Heart right ventricle (tissue), 16 donors: ENCODE data around the gene GEMIN4. TPM values are rescaled to one million over a fixed set of nuclear protein-coding genes. Genes with fewer than 3 reads are reported as not detected.
"Not testable (repeated sequence)": the region's sequence is repeated elsewhere in the genome, so short reads cannot be mapped to it uniquely, and the experiment has no call there.

Source experiments
- ATAC-seq, 8 donors: fragments of 200-7000 bp; cut with Tn5 transposase; one replicate each; pipeline ENCODE4 v1.9.1; 2020; ENCODE audit warnings: mild to moderate bottlenecking in 8 of 8, moderate library complexity in 8 of 8, moderate number of reproducible peaks in 1 of 8
- DNase-seq, 2 donors: peaks; one replicate each; pipeline ENCODE4 v3.0.0-alpha.2; 2020
- H3K27ac ChIP-seq, 10 donors: fragments of 200-600 bp; sonication (generic) in 2 of 10; one replicate each; pipeline versions ENCODE4 v1.5.0 to v1.8.0; 2020 to 2022; ENCODE audit warnings: mild to moderate bottlenecking in 3 of 10
- H3K27me3 ChIP-seq, 7 donors: fragments of 200-600 bp; one replicate each; pipeline ENCODE4 v1.8.0; 2021 to 2022; ENCODE audit warnings: mild to moderate bottlenecking in 2 of 7
- H3K36me3 ChIP-seq, 9 donors: fragments of 200-600 bp; sonication (generic) in 1 of 9; one replicate each; pipeline versions ENCODE4 v1.5.0 to v1.8.0; 2020 to 2022; ENCODE audit warnings: mild to moderate bottlenecking in 2 of 9
- H3K4me1 ChIP-seq, 9 donors: fragments of 200-600 bp; sonication (generic) in 1 of 9; one replicate each; pipeline versions ENCODE4 v1.5.0 to v1.8.0; 2020 to 2022; ENCODE audit warnings: mild to moderate bottlenecking in 4 of 9
- H3K4me3 ChIP-seq, 10 donors: fragments of 200-600 bp; sonication (generic) in 2 of 10; one replicate each; pipeline versions ENCODE4 v1.5.0 to v1.8.0; 2020 to 2022; ENCODE audit warnings: mild to moderate bottlenecking in 7 of 10, moderate library complexity in 2 of 10
- H3K9me3 ChIP-seq, 11 donors: fragments of 200-600 bp in 10 of 11; sonication (generic) in 2 of 11; one replicate each; pipeline versions ENCODE4 v1.5.0 to v1.8.0; 2013 to 2022; ENCODE audit warnings: mild to moderate bottlenecking in 2 of 11, control low read depth in 1 of 11, moderate library complexity in 1 of 11
- WGBS, 2 donors: extraction: QIAGEN DNeasy Blood & Tissue Kit; methylation state at CpG; one replicate each; pipeline ENCODE4 v1.1.7; 2013; ENCODE audit warnings: inconsistent platforms in 1 of 2; 5-methylcytosine and 5-hydroxymethylcytosine counted together
- intact Hi-C, 10 donors: fragments of 100-400 bp; cut with DNase I; formaldehyde crosslinking; loops; one replicate each; pipeline versions ENCODE4 v1.11.1 to v1.14.2; 2022
- polyA plus RNA-seq, 2 donors: library from polyadenylated mRNA; stranded (reverse); fragments of 200-250 nt; gene quantifications; one replicate each; pipeline ENCODE4 v1.2.3, GENCODE V29; 2013
- total RNA-seq, 10 donors: library from RNA; stranded (reverse); fragmentation: NEBNext Ultra II Directional in 3 of 10; extraction: Animal tissue kit (Norgen Biotek cat#: 25700) in 3 of 10; gene quantifications; one replicate each; pipeline versions ENCODE4 v1.2.1 to v1.2.4, GENCODE V29; 2021 to 2023
- TF ChIP-seq, protein P1 (sequence below), 9 donors: fragments of 200-600 bp; sonication (generic) in 2 of 9; IDR thresholded peaks; one replicate each; pipeline versions ENCODE4 v1.5.0 to v1.8.0; 2021 to 2022; ENCODE audit warnings: antibody characterized with exemption in 9 of 9, mild to moderate bottlenecking in 5 of 9, moderate library complexity in 1 of 9
- donor health status: Arrhythmogenic right ventricular cardiomyopathy.
- donor health status: ischemic (EF 13 %, LVEDD 7.1; RV severe dilation, severe dysfunction).
- donor health status: healthy with polysubstance abuse.
- donor health status: DM: no; HTN: yes; CAD: no.
- donor health status: DM: no; HTN: no; CAD: no.
- donor health status: ischemic (EF 25% LVEDD 6.9; RV normal size, moderate dysfunction).
- donor health status: ischemic (EF 25% LVEDD 5.7; RV mildly dilated, moderate dysfunction).
- donor health status: healthy.
- donor health status: DM: yes; HTN: yes; CAD: no.
- donor health status: Ischemic cardiomyopathy.
- donor health status: ischemic (EF 35%, LVEDD 5.7; RV mildly dilated, moderate dysfunction).
- donor health status: nonischemic (EF 11% LVEDD 7.7; RV severe dilation, severe dysfunction).
- donor health status: DM: yes; HTN: yes; CAD: no.
- donor health status: PGD.
- donor health status: ischemic (EF 29% LVEDD 5.4; RV normal size, mild dysfunction).
- donor health status: nonischemic (EF 23%, LVEDD 6.1; RV moderate dilation, normal function).

Gene GEMIN4
- total and polyA plus RNA-seq, 12 donors: 4.8 to 14.9 (median 11.2) TPM

DNA sequence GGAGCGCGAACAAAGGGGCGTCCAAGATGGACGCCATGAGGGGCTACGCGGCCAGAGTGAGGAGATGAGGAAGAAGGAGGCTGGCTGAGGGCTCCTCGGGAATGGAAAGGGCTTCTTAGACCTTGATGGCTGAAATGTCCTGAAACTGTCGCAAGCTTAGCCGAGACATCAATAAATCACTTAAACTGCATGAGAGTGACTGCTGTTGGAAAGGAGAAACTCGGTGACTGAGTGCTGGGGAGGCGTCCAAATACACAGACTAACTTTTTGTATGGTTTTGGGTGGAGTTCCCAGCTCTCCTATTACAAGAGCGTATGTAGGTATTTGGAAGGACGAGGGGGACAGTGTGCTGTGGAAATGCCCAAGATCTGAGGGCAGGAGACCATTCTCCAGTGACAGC is 1.4 kb upstream of the GEMIN4 start:
- DNase-seq (no peak), ATAC-seq (no peak)
- WGBS, 2 donors: 71 to 82% methylated on average over 13 of the region's 13 CpGs
- Histone ChIP-seq H3K4me1 (peaks cover 3 to 39% (median 22%) of the 10 kb centered on the region in 9 donors), H3K27me3 (no peaks in the 10 kb centered on the region), H3K9me3 (no peaks in the 10 kb centered on the region), H3K27ac (peak overlapping the region in 1 of 10 donors; percentile 32), H3K4me3 (no peak overlapping the region), H3K36me3 (peaks cover 0 to 24% (median 10%) of the 10 kb centered on the region in 9 donors)
- TF ChIP-seq, protein P1, sequence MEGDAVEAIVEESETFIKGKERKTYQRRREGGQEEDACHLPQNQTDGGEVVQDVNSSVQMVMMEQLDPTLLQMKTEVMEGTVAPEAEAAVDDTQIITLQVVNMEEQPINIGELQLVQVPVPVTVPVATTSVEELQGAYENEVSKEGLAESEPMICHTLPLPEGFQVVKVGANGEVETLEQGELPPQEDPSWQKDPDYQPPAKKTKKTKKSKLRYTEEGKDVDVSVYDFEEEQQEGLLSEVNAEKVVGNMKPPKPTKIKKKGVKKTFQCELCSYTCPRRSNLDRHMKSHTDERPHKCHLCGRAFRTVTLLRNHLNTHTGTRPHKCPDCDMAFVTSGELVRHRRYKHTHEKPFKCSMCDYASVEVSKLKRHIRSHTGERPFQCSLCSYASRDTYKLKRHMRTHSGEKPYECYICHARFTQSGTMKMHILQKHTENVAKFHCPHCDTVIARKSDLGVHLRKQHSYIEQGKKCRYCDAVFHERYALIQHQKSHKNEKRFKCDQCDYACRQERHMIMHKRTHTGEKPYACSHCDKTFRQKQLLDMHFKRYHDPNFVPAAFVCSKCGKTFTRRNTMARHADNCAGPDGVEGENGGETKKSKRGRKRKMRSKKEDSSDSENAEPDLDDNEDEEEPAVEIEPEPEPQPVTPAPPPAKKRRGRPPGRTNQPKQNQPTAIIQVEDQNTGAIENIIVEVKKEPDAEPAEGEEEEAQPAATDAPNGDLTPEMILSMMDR (IDR thresholded peaks at IDR 0.05): no peak
- intact Hi-C loops: loop anchor here in 1 of 10 donors (2.0 kb wide), 1 partner anchor 39 kb away; the partner anchor contains the start of gene VPS53

DNA sequence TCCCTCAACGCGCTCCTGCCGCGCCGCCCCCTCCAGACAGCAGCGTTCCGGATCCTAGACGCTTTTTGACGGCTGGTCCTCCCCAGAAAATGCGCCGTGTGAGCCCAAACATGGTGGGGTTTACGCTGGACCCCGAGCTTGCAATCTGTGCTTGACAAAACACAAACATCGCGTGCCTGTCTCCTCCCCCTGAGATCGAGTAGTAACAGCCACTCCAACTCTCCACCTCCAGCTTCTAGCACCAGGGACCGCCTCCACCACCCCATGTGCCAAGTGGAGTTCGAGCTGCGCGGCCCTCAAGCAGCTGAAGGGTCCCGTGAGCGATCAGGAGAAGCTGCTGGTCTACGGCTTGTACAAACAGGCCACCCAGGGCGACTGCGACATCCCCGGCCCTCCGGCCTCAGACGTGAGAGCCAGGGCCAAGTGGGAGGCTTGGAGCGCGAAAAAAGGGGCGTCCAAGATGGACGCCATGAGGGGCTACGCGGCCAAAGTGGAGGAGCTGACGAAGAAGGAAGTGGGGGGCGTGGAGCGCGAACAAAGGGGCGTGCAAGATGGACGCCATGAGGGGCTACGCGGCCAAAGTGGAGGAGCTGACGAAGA is 656 bp upstream of the GEMIN4 start:
- peak overlapping the region; percentile 71 to 98 (median 82) for H3K4me3 ChIP-seq
- no peaks in the 10 kb centered on the region for H3K9me3 ChIP-seq
- ATAC-seq (peak; percentile 70 to 83 (median 75)), DNase-seq (peak; percentile 69 to 76)
- H3K27ac ChIP-seq: peak overlapping the region; percentile 13 to 89 (median 84)
- H3K36me3 ChIP-seq: peaks cover 0 to 23% (median 10%) of the 10 kb centered on the region in 9 donors
- TF ChIP-seq, protein P1 (IDR thresholded peaks at IDR 0.05): no peak
- intact Hi-C loops: loop anchor here in 1 of 10 donors (2.0 kb wide), 1 partner anchor 38 kb away; the partner anchor contains the start of gene VPS53
- WGBS, 2 donors: 21% methylated on average over 43 of the region's 43 CpGs
- H3K4me1 ChIP-seq: peaks cover 3 to 39% (median 22%) of the 10 kb centered on the region in 9 donors
- H3K27me3 ChIP-seq: no peaks in the 10 kb centered on the region

DNA sequence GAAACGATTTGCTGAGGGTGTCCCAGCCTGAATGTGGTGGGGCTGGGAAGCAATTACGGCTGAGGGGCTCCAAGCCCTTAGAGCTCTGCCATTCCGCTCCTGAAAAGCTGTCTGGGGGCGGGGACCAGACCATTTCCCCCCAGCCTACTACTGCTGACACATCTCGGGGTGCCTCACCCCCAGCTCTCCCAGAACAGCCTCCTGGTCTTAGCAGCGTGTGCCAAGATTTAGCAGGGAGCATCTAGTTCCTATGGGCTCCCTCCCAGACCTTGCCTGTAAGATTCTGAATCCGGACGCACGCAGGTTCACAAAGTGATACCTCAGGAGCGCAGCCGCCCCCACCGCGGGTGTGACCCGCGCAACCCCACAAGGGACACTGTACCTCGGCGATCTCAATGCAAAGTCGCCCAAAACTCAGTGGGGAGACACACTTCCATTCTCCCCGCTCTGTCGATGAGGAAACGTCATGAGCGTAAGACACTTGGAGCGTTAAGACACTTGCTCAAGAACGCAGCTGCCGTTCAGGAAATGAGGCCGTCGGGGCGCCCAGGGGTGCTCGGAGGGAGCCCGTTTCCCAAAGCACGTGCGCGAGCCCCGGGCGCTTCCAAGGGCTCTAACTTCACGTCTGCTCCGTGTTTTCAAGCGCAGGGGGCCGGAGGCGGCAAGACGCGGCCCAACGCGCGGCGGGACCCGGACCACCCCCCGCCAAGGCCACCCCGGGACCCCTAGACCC is 629 bp downstream of the GEMIN4 start:
- DNase-seq (peak in 1 of 2 donors; percentile 17), ATAC-seq (peak in 7 of 8 donors; percentile 2 to 30 (median 17))
- Histone ChIP-seq H3K36me3 (peaks cover 0 to 23% (median 15%) of the 10 kb centered on the region in 9 donors), H3K9me3 (no peaks in the 10 kb centered on the region), H3K27me3 (no peaks in the 10 kb centered on the region), H3K4me3 (peak overlapping the region; percentile 71 to 98 (median 82)), H3K27ac (peak overlapping the region in 9 of 10 donors; percentile 77 to 89 (median 85)), H3K4me1 (peaks cover 3 to 34% (median 22%) of the 10 kb centered on the region in 9 donors)
- TF ChIP-seq, protein P1 (IDR thresholded peaks at IDR 0.05): no peak
- intact Hi-C loops: loop anchor here in 1 of 10 donors (2.0 kb wide), 1 partner anchor 37 kb away; the partner anchor contains the start of gene VPS53
- WGBS, 2 donors: 2 to 3% methylated on average over 49 of the region's 49 CpGs

DNA sequence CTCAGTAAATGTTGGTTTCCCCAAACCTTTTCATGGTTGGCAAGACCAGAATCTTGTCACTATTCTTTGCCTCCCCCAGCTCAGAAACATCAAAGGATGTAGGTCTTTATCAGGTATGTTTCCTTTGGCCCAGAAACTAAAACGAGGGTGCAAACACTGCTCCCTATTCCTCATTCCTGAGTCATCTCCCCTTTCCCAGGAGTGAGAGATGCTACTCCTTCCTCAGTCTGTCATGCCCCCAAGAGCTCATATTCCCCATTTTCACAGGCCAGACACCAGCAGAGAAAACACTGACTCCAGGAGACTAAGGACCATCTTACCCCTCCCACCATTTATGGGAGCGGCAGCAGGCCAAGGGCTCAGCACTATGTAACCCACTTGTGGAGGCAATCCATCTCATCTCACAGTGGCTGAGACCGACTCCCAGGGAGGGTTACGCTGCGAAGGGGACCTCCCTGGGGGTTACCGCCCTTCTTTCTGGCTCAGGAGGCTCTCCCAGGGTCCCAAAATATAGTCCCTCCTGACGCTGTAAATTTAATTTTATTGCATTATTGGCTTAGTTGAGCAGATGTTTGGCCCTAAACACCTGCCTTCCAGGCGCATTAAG is 1.5 kb downstream of the GEMIN4 start:
- Histone ChIP-seq H3K4me1 (peaks cover 3 to 28% (median 21%) of the 10 kb centered on the region in 9 donors), H3K4me3 (peak overlapping the region in 7 of 10 donors; percentile 73 to 98 (median 88)), H3K27ac (no peak overlapping the region), H3K27me3 (no peaks in the 10 kb centered on the region), H3K9me3 (no peaks in the 10 kb centered on the region), H3K36me3 (peaks cover under 1 to 29% (median 21%) of the 10 kb centered on the region in 9 donors)
- 84 to 89% methylated on average over 8 of the region's 8 CpGs for WGBS, 2 donors
- ATAC-seq: no peak
- intact Hi-C loops: no loop called here
- TF ChIP-seq, protein P1 (IDR thresholded peaks at IDR 0.05): no peak
- DNase-seq: no peak

- Histone ChIP-seq H3K36me3 (peaks cover 4 to 41% (median 30%) of the 10 kb centered on the region in 9 donors), H3K4me1 (peaks cover 3 to 28% (median 21%) of the 10 kb centered on the region in 9 donors)
- H3K27ac ChIP-seq, DNase-seq, ATAC-seq, H3K27me3 ChIP-seq, H3K4me3 ChIP-seq, intact Hi-C loops, H3K9me3 ChIP-seq: not testable (repeated sequence)
- 81 to 83% methylated on average over 7 of the region's 7 CpGs for WGBS, 2 donors
Measured at GRCh38 chr17:749359-749758, 2.7 kb downstream of the GEMIN4 start.

GRCh38 chr17:748604-749003 is 3.5 kb downstream of the GEMIN4 start:
- H3K27ac ChIP-seq, H3K4me3 ChIP-seq, ATAC-seq, H3K27me3 ChIP-seq, intact Hi-C loops, H3K9me3 ChIP-seq, DNase-seq: not testable (repeated sequence)
- WGBS, 2 donors: 97 to 98% methylated on average over 4 of the region's 4 CpGs
- peaks cover 3 to 28% (median 21%) of the 10 kb centered on the region in 9 donors for H3K4me1 ChIP-seq
- peaks cover 4 to 48% (median 30%) of the 10 kb centered on the region in 9 donors for H3K36me3 ChIP-seq
